GM12875 (cell line): ENCODE results near the gene CCDC59.
A peak's percentile ranks its signal among the peaks of the same experiment; 100 is the strongest.

Experiments
- H3K4me3 ChIP-seq: one replicate; pipeline ENCODE4 v1.5.1; 2011; ENCODE audit warnings: low read depth, low read length, control low read depth
- CTCF ChIP-seq: IDR thresholded peaks from 2 replicates; pipeline ENCODE4 v1.5.1; 2011; ENCODE audit warnings: low read depth, mild to moderate bottlenecking, control low read depth, inconsistent platforms, low read length, moderate library complexity, borderline replicate concordance; ENCODE audit not compliant: insufficient read depth

CCDC59 gene

GRCh38 chr12:82358200-82359114 is at the start of gene CCDC59, which contains the start of gene METTL25:
TSS of gene CCDC59 (minus strand) at chr12:82358387. CDS start at chr12:82358376, 11 bp downstream.
TSS of gene METTL25 (plus strand) at chr12:82358529. CDS start at chr12:82358566, 37 bp downstream.
- peak; percentile 94 for TF ChIP-seq CTCF
- H3K4me3 ChIP-seq = peak within 1 kb of the TSS; percentile 86

DNA sequence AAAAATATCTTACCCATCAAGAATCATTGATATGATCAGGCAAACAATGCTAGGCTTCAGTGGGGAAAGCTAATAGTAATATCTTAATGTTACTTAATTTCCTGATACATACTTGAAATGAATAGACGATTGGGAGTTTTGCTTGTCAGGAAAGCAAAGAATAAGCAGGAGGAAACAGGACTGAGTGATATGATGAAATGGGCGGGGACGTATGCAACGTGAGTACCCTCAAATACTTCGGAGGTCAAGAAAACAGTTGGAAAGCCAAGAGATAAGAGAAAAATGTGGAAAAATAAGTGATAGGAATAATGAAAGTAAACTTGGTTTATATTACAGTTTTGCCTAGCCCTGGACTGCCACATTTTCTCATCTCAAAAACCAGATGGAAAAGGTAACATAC is 49.3 kb upstream of the CCDC59 start:
- no peak overlapping the region for H3K4me3 ChIP-seq
- no peak for TF ChIP-seq CTCF

DNA sequence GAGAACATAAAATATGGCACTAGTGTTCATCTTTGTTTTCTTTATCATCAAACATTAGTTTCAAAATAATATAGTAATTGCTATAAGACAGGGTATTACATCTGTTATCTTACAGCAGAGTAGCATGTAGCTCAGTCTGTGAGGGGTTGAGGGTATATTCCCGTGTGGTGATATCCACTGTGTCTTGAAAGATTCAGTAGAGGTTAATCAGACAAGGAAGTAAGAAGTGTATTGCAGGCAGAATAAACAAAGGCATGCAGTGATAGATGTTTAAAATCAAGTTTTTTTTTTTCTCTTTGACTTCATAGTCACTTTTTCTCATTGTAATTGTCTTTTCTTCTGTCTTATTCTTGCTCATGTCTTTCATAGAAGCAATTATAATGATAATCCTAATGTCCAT is 48.5 kb upstream of the CCDC59 start:
- no peak overlapping the region for H3K4me3 ChIP-seq
- no peak for TF ChIP-seq CTCF

DNA sequence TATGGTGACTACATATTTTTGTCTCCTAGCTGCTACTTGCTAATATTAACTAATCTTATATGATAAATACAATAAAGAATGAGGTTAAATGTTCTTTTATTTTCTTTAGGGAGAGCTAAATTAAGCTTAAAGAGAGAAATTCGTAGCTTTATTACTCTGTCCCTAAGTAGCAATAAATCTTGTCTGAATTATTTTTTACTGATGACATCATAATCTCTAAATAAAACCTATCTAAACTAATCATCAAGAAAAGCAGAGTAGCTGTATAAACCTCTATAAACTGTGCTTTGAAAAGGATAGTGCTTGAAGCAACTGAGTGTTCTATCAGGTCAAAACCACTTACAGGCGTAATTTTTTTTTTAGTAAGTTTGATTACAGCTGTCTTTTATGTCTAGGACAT is 42.6 kb upstream of the CCDC59 start:
- TF ChIP-seq CTCF = no peak
- no peak overlapping the region for H3K4me3 ChIP-seq

DNA sequence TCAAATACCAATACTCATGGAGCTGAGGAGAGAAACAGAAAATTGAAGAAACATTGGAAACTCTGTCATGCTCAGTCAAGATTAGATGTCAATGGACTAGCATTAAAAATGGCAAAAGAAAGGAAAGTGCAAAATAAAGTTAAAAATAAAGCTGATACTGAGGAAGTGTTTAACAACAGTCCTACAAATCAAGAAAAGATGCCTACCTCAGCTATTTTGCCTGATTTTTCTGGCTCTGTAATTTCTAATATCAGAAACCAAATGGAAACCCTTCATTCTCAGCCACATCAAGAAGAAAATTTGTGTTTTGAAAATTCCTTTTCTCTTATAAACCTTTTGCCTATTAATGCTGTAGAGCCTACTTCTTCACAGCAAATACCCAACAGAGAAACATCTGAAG is 40.7 kb upstream of the CCDC59 start:
- no peak for TF ChIP-seq CTCF
- no peak overlapping the region for H3K4me3 ChIP-seq

- TF ChIP-seq CTCF = no peak
- H3K4me3 ChIP-seq = no peak overlapping the region
Measured at GRCh38 chr12:82383930-82384552, 25.9 kb upstream of the CCDC59 start.

DNA sequence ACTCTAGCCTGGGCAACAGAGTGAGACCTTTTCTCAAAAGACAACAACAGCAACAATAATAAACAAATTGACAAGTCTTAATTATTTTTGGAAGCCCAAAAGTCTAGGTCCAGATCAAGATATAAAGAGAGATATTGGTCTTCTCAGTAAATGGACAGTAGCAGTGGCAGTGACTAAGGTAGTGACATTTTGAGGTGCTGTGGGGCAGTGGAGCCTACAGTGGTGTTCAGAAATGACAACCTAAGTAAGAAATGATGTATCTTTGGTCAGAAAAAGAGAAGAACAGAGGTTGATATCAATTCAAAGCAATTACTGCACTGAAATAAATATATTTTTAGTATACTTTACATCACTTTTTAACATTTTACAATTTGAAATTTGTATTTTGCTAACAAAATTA is 20.8 kb upstream of the CCDC59 start:
- H3K4me3 ChIP-seq = no peak overlapping the region
- TF ChIP-seq CTCF = no peak
